GM21528 (cell line): ENCODE measurements around the gene TTC13.
A peak's percentile ranks its signal among the peaks of the same experiment; 100 is the strongest.
"Not testable (repeated sequence)": the region's sequence is repeated elsewhere in the genome, so short reads cannot be mapped to it uniquely, and the experiment has no call there.

ENCODE experiments used
- ATAC-seq: cut with Tn5 transposase; IDR thresholded peaks from one replicate; pipeline ENCODE4 v1.9.1; 2021; ENCODE audit warnings: mild to moderate bottlenecking, moderate library complexity; ENCODE audit not compliant: unreplicated experiment, low FRiP score

The TTC13 gene

GRCh38 chr1:230992100-230992774 lies 13.6 kb upstream of the TTC13 start:
- ATAC-seq, result no peak

GRCh38 chr1:230987448-230987847 lies 8.8 kb upstream of the TTC13 start:
- no peak for ATAC-seq

GRCh38 chr1:230986976-230987375 lies 8.3 kb upstream of the TTC13 start:
- ATAC-seq, result no peak

DNA sequence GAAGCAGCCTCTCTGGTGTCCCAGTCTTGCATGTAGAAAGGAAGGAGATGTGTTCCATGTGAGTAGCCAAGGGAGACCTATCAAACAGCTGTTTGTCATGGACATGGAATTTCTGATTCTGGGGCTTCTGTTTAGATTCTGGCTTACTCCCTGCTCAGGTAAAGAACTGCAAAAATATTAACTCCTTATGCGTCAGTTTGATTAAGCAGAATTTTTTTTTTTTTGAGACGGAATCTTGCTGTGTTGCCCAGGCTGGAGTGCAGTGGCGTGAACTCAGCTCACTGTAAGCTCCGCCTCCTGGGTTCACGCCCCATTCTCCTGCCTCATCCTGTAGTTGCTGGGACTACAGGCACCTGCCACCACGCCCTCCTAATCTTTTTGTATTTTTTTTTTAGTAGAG lies 7.0 kb upstream of the TTC13 start:
- no peak for ATAC-seq

GRCh38 chr1:230984622-230985515 lies 6.2 kb upstream of the TTC13 start:
- not testable (repeated sequence) for ATAC-seq

DNA sequence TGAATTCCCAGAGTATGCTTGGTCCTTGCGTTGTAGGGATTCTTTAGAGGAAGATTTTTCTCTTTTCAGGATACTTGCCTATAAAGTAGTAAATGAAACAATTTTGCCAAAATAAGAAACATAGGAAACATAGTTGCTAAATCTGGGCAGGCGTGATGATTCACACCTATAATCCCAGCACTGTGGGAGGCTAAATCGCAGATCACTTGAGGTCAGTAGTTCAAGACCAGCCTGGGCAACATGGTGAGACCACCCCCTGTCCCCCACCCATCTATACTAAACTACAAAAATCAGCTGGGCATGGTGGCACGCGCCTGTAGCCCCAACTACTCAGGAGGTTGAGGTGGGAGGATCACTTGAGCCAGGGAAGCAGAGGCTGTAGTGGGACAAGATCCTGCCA lies 5.2 kb upstream of the TTC13 start:
- no peak for ATAC-seq

- no peak for ATAC-seq
Observed at GRCh38 chr1:230982696-230983095, 4.0 kb upstream of the TTC13 start.

GRCh38 chr1:230979952-230980351 lies 1.3 kb upstream of the TTC13 start:
- no peak for ATAC-seq

DNA sequence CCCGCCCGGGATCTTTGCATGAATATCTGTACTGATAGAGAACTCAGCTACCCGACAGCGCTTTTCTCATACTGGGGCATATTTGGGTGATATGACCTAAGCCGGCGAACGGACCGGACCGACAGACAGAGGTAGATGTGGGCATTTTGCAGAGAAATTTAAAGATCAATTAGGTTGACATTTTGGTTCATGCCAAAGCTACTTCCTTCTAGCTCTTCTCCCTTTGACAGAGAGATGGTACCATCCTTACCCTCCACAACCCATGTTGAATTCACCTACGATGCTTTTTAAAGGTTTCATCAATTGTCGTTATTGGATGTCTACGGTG lies 692 bp upstream of the TTC13 start:
- no peak for ATAC-seq

DNA sequence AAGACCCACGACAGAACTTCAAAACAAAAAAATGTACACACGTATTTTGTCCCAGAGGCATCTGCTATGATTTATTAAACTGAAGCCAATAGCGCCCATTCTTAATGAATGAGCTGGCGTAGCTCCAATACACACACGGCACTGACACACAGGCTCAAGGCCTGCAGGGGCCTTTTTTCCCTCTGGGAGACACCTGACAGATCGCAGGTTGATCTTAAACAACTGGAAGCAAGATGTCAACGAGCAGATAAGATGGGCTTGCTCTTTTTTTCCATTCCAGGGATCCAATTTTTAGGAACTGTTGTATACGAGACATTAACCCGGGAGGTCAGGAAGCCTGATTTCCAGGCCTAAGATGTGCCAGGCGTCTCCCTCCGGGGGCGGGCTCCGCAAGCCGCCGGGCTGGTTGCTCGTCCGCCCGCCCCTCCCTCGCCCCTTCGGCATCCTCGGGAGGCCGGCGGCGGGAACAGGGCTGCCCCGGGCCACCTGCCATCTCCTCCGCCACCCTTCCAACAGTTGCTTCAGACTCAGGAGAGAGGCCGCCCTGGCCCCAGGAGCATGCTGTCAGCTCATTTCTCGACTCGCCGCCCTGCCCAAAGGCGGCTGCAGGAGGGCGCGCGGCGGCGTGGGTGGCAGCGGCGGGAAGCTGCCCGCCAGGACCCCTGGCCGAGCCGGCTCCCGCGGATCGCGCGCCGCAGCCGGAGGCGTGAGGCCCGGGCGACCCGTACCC lies 735 bp downstream of the TTC13 start:
- peak; percentile 16 for ATAC-seq

DNA sequence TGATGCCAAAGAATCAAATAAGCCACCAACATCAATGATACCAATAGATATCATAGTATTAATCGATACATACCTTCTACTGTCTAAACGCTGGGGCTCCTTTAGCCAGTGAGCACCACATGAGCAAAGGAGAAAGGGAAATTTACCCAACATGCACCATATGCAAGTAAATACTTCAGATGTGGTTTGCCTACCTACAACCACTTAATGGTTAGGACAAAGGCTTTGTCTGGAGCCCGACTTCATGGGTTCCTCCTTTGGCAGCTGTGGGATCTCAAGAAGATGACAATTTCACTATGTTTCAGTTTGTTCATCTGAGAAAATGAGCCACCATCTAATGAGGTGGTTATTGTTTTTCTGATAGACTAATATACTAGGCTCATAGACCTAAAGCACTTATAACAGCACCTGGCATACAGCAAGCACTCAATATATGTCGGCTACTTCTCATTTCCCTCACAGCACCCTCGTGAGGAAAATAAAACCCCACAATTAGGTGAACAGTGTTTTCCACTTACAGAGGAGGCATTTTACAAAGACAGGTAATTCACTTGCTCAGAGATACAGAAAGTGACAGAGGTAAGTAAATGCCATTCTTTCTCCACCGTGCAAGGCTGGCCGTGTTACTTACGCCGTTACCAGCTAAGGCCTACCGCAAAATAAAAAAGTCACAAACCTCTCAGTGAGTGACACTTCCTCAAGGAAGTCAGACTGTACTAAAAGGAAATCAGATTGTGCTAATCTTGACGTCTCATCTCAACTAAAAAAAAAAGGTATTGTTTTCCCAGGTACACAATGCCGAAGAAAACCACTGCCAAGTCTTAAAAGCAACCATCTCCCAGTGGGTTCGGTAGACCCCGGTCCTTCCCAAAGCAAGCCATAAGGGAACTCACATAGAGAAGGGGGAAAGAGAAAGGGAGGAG lies 1.6 kb downstream of the TTC13 start:
- ATAC-seq, result no peak

GRCh38 chr1:230976360-230976759 lies 2.3 kb downstream of the TTC13 start:
- ATAC-seq, result no peak

GRCh38 chr1:230975636-230976035 lies 3.0 kb downstream of the TTC13 start:
- ATAC-seq, result no peak

- peak; percentile 72 for ATAC-seq
Observed at GRCh38 chr1:230972855-230973271, 5.8 kb downstream of the TTC13 start.

- no peak for ATAC-seq
Observed at GRCh38 chr1:230971771-230972170, 6.9 kb downstream of the TTC13 start.

DNA sequence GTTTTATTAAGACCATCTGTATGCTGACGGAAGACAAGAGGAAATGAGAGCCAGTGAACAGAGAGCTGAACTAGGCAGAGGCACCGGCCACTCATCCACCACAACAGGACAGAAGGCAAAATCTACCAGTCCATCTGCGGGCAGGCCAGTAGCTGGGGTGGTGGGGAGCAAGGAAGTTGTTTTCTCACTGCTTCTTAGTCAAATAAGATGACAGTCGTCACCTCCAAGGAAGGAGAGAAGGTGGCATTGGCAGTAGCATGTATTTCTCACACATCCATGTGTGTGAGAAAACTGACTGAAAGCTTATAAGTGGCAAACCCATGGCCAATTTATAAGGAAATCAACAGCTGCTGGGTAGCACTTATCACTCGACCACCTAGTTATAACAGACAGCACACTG lies 8.2 kb downstream of the TTC13 start:
- ATAC-seq, result no peak

- ATAC-seq, result no peak
Observed at GRCh38 chr1:230966358-230966873, 12.2 kb downstream of the TTC13 start.

DNA sequence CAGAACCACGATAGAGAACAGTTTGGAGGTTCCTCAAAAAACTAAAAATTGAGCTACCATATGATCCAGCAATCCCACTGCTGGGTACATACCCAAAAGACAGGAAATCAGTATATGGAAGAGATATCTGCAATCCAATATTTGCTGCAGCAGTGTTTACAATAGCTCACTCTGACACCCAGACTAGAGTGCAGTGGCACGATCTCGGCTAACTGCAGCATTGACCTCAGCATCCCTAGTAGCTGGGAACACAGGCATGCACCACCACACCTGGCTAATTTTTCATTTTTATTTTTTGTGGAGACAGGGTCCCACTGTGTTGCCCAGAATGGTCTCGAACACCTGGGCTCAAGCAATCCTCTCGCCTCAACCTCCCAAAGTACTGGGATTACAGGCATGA lies 13.1 kb downstream of the TTC13 start:
- ATAC-seq, result no peak

- ATAC-seq, result no peak
Observed at GRCh38 chr1:230964896-230965295, 13.8 kb downstream of the TTC13 start.

- no peak for ATAC-seq
Observed at GRCh38 chr1:230958370-230958769, 20.3 kb downstream of the TTC13 start.
